GM23338 (cell line): Measurements from ENCODE around the gene IRAK2.

Source experiments
- CREB1 ChIP-seq: fragments of 250-450 bp; sonication (Bioruptor Pico); IDR thresholded peaks from 2 replicates; pipeline ENCODE4 v1.5.0; 2020; ENCODE audit warnings: low read depth, mild to moderate bottlenecking, moderate library complexity
- ETS1 ChIP-seq: IDR thresholded peaks from 2 replicates; pipeline ENCODE4 v1.6.1; 2016; ENCODE audit warnings: antibody characterized with exemption
- EZH2 ChIP-seq: fragments of 200-600 bp; sonication (generic); IDR thresholded peaks from one replicate; pipeline ENCODE4 v1.8.0; 2017; ENCODE audit warnings: antibody characterized with exemption, mild to moderate bottlenecking, low read depth; ENCODE audit not compliant: unreplicated experiment
- EZH2phosphoT487 ChIP-seq: fragments of 200-600 bp; sonication (generic); IDR thresholded peaks from one replicate; pipeline ENCODE4 v1.8.1; 2018; ENCODE audit warnings: antibody characterized with exemption; ENCODE audit not compliant: unreplicated experiment
- JUNB ChIP-seq: IDR thresholded peaks from one replicate; pipeline ENCODE4 v1.6.1; 2016; ENCODE audit warnings: antibody characterized with exemption; ENCODE audit not compliant: unreplicated experiment
- NANOG ChIP-seq: IDR thresholded peaks from 2 replicates; pipeline ENCODE4 v1.6.1; 2016; ENCODE audit warnings: antibody characterized with exemption, borderline replicate concordance
- POLR2AphosphoS5 ChIP-seq: IDR thresholded peaks from 2 replicates; pipeline ENCODE4 v1.6.1; 2016; ENCODE audit warnings: antibody characterized with exemption, low read depth
- REST ChIP-seq: IDR thresholded peaks from one replicate; pipeline ENCODE4 v1.6.1; 2018; ENCODE audit warnings: antibody characterized with exemption; ENCODE audit not compliant: unreplicated experiment
- STAT1 ChIP-seq: IDR thresholded peaks from one replicate; pipeline ENCODE4 v1.6.1; 2016; ENCODE audit warnings: antibody characterized with exemption; ENCODE audit not compliant: unreplicated experiment
- ZNF114 ChIP-seq: fragments of 250-450 bp; sonication (Bioruptor Pico); IDR thresholded peaks from 2 replicates; pipeline ENCODE4 v1.5.0; 2020; ENCODE audit warnings: mild to moderate bottlenecking, moderate library complexity
- TF ChIP-seq, protein P1 (sequence below), 2 experiments: fragments of 200-600 bp in 1 of 2; sonication (generic) in 1 of 2; conservative IDR thresholded peaks; 2 replicates each; pipeline versions ENCODE4 v1.5.1 to v1.6.1; 2016 to 2017; ENCODE audit warnings: antibody characterized with exemption in 2 of 2, low read depth in 2 of 2, mild to moderate bottlenecking in 2 of 2, moderate library complexity in 1 of 2

GRCh38 chr3:10244009-10244408 is 79.3 kb downstream of the IRAK2 start:
- TF ChIP-seq, protein P1, sequence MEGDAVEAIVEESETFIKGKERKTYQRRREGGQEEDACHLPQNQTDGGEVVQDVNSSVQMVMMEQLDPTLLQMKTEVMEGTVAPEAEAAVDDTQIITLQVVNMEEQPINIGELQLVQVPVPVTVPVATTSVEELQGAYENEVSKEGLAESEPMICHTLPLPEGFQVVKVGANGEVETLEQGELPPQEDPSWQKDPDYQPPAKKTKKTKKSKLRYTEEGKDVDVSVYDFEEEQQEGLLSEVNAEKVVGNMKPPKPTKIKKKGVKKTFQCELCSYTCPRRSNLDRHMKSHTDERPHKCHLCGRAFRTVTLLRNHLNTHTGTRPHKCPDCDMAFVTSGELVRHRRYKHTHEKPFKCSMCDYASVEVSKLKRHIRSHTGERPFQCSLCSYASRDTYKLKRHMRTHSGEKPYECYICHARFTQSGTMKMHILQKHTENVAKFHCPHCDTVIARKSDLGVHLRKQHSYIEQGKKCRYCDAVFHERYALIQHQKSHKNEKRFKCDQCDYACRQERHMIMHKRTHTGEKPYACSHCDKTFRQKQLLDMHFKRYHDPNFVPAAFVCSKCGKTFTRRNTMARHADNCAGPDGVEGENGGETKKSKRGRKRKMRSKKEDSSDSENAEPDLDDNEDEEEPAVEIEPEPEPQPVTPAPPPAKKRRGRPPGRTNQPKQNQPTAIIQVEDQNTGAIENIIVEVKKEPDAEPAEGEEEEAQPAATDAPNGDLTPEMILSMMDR (conservative IDR thresholded peaks at IDR 0.05; ENCODE audit: low read depth in 2 of 2) = no peak
- TF ChIP-seq POLR2AphosphoS5 = no peak
- TF ChIP-seq EZH2phosphoT487 = no peak
- no peak for TF ChIP-seq EZH2
- no peak for TF ChIP-seq REST
- TF ChIP-seq STAT1 = no peak
- no peak for TF ChIP-seq CREB1
- no peak for TF ChIP-seq ETS1
- TF ChIP-seq NANOG = no peak
- TF ChIP-seq ZNF114 (CRISPR knock-in tag) = no peak
- no peak for TF ChIP-seq JUNB
